Muscle layer of duodenum (tissue), 2 donors: ENCODE measurements around the gene PLEKHH2.
"Not testable (repeated sequence)": the region's sequence is repeated elsewhere in the genome, so short reads cannot be mapped to it uniquely, and the experiment has no call there.

Experiments
- H3K27ac ChIP-seq: one replicate; pipeline ENCODE4 v1.7.0; 2013; ENCODE audit warnings: mild to moderate bottlenecking, low read length
- H3K27me3 ChIP-seq: one replicate; pipeline ENCODE4 v1.7.0; 2013; ENCODE audit warnings: low read depth, mild to moderate bottlenecking, control low read depth, low read length
- H3K36me3 ChIP-seq, 2 donors: one replicate each; pipeline ENCODE4 v1.7.0; 2013; ENCODE audit warnings: low read length in 2 of 2, control low read depth in 1 of 2, mild to moderate bottlenecking in 1 of 2; ENCODE audit not compliant: insufficient read depth in 2 of 2, control insufficient read depth in 1 of 2
- H3K4me1 ChIP-seq, 2 donors: one replicate each; pipeline ENCODE4 v1.7.0; 2013; ENCODE audit warnings: low read length in 2 of 2, mild to moderate bottlenecking in 2 of 2, control low read depth in 1 of 2, moderate library complexity in 1 of 2; ENCODE audit not compliant: insufficient read depth in 2 of 2, control insufficient read depth in 1 of 2
- H3K4me3 ChIP-seq, 2 donors: one replicate each; pipeline ENCODE4 v1.7.0; 2013; ENCODE audit warnings: low read length in 2 of 2, low read depth in 1 of 2, mild to moderate bottlenecking in 1 of 2
- H3K9me3 ChIP-seq, 2 donors: one replicate each; pipeline ENCODE4 v1.7.0; 2013; ENCODE audit warnings: low read length in 2 of 2, control low read depth in 1 of 2, mild to moderate bottlenecking in 1 of 2; ENCODE audit not compliant: control insufficient read depth in 1 of 2
- donor health status: healthy.

Gene PLEKHH2

DNA sequence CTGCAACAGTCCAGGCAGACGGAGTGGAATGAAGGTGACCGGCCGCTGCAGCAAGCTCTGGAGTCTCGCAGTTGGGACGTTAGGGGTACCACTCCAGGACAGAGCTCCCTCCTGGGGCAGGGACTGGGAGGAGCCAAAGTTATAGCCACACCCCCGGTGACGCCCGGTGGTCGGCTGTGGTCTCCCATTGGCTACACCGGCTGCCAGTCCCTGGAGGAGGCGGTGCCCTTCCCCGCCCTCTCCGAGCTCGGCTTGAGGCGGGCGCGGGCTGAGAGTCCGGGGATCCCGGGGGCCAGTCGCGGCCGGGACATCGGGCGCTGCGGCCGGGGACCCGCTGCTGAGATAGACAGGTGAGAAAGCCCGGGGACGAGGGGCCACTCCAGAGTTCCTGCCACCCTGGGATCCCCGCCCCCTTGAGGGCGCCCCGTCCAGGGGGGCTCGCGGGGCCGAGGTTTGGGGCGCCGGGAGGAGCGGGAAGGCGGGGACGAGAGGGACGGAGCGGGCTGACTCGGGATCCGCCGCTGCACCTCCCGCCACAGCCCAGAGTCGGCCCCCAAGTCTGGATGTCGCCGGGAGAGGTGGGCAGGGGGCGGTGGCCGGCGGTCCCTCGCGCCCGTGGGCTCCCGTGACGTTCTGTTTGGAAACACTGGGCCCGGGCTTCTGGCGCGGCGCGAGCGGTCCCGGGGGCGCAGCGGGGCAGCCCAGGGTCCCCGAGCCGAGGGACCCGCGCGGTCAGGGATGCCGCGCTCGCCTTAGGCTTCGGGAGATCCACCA is at the start of gene PLEKHH2:
TSS of gene PLEKHH2 (plus strand) at position 231 of the 774 bp plus-strand sequence. CDS start 7,414 bp downstream, outside the sequence.
- H3K27ac ChIP-seq = peak within 1 kb of the TSS; percentile 36
- peaks cover 0 to 3% of the 10 kb centered on the region in 2 donors for H3K9me3 ChIP-seq
- peaks cover 0 to 10% of the 10 kb centered on the region in 2 donors for H3K4me1 ChIP-seq
- no peaks in the 10 kb centered on the region for H3K36me3 ChIP-seq
- H3K4me3 ChIP-seq = peak within 1 kb of the TSS; percentile 55 to 88
- H3K27me3 ChIP-seq = peaks cover 8% of the 10 kb centered on the region

DNA sequence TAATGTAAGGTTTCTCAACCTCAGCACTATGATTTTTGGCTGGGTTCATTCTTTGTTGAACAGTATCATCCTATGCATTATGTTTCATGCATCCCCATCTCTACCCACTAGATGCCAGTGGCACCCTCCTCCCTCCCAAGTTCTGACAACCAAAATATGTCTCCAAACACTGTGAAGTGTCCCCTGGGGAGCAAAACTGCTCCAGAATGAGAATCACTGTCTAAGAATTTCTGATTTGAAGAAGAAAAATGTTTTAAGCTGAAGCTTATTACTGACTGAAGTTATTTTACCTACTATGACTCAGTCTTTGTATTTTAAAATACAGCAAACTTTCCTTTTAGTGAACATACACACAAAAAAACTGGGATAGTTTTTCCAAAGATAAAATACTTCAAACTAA is 44.6 kb upstream of the PLEKHH2 start:
- Histone ChIP-seq H3K4me1 (peaks cover 0 to 12% of the 10 kb centered on the region in 2 donors), H3K9me3 (no peaks in the 10 kb centered on the region), H3K27me3 (no peaks in the 10 kb centered on the region), H3K4me3 (no peak overlapping the region), H3K27ac (no peak overlapping the region), H3K36me3 (peaks cover 10 to 26% of the 10 kb centered on the region in 2 donors)

- no peaks in the 10 kb centered on the region for H3K9me3 ChIP-seq
- no peak overlapping the region for H3K27ac ChIP-seq
- H3K4me3 ChIP-seq = no peak overlapping the region
- H3K36me3 ChIP-seq = peaks cover 10 to 25% of the 10 kb centered on the region in 2 donors
- no peaks in the 10 kb centered on the region for H3K27me3 ChIP-seq
- H3K4me1 ChIP-seq = peaks cover 0 to 12% of the 10 kb centered on the region in 2 donors
Measured at GRCh38 chr2:43593254-43593653, 43.8 kb upstream of the PLEKHH2 start.

- Histone ChIP-seq H3K27me3 (no peaks in the 10 kb centered on the region), H3K36me3 (peaks cover 4 to 17% of the 10 kb centered on the region in 2 donors), H3K27ac (no peak overlapping the region), H3K9me3 (no peaks in the 10 kb centered on the region), H3K4me1 (peaks cover 0 to 12% of the 10 kb centered on the region in 2 donors), H3K4me3 (peak overlapping the region; percentile 82 to 91)
Measured at GRCh38 chr2:43594875-43595274, 42.2 kb upstream of the PLEKHH2 start.

DNA sequence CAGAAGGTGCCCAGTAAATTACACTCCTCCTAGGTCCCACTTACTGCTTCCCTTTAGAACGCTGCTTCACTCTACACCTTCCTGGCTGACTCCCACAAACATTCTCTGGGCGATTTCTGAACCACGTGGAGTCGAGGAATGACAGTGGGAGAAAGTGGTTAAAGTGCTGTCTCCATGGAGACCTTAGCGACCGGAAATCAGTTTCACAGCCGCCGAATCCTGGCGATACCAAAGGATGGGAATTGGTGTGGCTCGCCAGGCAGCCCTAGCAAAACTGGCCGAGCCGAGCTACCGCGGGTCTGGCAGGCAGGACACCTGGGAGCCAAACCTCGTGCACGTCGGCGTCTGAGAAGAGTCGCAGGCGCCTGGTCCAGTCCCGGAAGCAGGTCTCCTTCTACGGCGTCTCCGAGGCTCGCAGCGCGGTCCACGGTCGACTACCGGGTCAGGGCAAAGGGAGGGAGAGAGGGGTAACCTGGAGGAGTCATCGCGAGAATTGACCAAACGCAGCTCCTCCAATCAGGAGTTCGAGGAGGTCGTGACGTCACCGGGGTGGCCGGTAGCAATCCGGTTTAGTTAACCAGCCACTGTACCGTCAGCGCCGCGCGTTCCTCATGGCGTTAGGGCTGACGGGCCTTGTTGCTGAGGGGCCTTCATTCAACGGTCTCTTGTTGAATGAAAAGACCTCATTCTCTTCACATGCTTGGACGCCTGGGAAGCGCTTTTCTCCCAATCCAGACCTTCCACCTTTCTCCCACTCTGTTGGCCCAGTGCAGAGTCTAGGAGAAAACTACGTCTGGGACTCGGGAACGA is 41.3 kb upstream of the PLEKHH2 start, which contains the start of gene THADA:
TSS of gene THADA (minus strand) at position 436 of the 810 bp plus-strand sequence. CDS start 3,646 bp downstream, outside the sequence.
- H3K4me1 ChIP-seq = peaks cover 0 to 12% of the 10 kb centered on the region in 2 donors
- H3K36me3 ChIP-seq = peaks cover under 1 to 10% of the 10 kb centered on the region in 2 donors
- peak within 1 kb of the TSS; percentile 82 to 91 for H3K4me3 ChIP-seq
- H3K27ac ChIP-seq = peak within 1 kb of the TSS; percentile 99
- no peaks in the 10 kb centered on the region for H3K27me3 ChIP-seq
- no peaks in the 10 kb centered on the region for H3K9me3 ChIP-seq

GRCh38 chr2:43600596-43600995 is 36.5 kb upstream of the PLEKHH2 start:
- not testable (repeated sequence) for H3K27me3 ChIP-seq, H3K4me1 ChIP-seq, H3K9me3 ChIP-seq, H3K36me3 ChIP-seq, H3K27ac ChIP-seq, H3K4me3 ChIP-seq

DNA sequence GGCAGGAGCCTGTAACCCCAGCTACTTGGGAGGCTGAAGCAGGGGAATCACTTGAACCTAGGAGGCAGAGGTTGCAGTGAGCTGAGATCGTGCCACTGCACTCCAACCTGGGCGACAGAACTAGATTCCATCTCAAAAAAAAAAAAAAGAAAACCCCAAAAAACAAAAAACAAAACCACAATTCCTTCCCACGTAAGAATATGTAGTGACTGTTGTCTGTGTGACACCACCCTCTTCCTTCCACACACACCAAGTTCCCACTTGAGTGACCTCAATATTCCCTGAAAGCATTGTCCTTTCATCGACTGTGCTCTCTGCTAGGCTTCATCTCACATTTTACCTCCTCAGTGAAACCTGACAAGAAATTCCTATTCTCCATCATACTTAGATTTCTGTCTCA is 32.4 kb upstream of the PLEKHH2 start:
- no peaks in the 10 kb centered on the region for H3K36me3 ChIP-seq
- H3K27ac ChIP-seq = no peak overlapping the region
- H3K27me3 ChIP-seq = no peaks in the 10 kb centered on the region
- no peak overlapping the region for H3K4me3 ChIP-seq
- H3K4me1 ChIP-seq = peaks cover 0 to 4% of the 10 kb centered on the region in 2 donors
- H3K9me3 ChIP-seq = no peaks in the 10 kb centered on the region

DNA sequence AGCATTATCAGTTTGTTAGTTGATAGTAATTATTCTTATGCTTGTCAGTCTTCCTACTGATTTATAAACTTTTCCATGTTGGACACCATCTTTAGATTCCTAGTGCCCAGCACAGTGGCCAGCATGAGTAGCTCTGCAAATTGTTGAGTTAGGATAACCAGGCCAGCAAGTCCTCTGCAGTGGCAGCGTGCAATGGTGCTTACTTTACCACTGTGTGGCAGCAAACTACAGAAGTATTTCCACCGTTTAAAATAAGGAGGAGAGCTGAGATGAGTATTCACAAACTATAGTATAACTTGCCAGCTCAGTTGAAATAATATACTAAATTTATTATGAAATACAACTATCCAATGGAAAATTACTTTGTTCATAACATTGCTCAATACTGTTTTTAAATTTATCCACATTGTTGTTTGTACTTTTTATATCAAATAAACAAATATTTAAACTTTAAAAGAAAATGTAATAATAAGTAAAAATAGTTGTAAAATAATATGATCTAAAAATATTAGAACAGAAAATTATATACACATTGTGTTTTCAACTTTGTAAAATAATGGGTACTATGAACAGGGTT is 31.9 kb upstream of the PLEKHH2 start:
- H3K4me3 ChIP-seq = no peak overlapping the region
- H3K36me3 ChIP-seq = no peaks in the 10 kb centered on the region
- no peaks in the 10 kb centered on the region for H3K9me3 ChIP-seq
- H3K27me3 ChIP-seq = no peaks in the 10 kb centered on the region
- H3K27ac ChIP-seq = no peak overlapping the region
- peaks cover 0 to 4% of the 10 kb centered on the region in 2 donors for H3K4me1 ChIP-seq

GRCh38 chr2:43605851-43606250 is 31.2 kb upstream of the PLEKHH2 start:
- no peak overlapping the region for H3K4me3 ChIP-seq

DNA sequence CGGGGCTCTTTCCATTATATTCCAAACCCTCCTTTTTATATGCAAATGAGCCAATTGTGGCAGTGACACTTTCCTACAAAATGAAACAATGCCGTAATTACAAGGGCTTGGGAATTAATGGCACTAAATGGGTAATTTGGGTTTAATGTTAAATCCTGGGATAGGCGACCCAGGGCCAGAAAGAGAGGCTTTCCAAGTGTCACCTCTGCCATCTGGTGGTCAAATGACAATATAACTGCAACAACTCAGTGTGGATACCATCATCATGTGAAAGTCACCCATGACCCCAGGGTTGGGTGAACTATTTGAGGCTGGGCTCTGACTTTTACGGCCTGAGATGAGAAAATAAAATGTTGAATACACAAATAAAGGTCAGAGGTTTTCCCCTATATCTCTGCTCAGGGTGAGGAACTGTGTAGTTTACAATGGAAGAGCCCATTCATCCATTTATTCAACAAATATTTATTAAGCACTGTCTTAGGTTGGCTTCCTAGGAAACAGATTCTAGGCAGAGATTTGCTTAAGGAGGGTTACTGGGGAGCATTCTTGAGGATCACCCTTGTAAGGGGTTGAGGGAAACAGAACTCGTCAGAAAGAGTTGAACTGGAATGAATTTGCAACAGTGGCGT is 27.7 kb upstream of the PLEKHH2 start:
- H3K27ac ChIP-seq = no peak overlapping the region
- H3K36me3 ChIP-seq = no peaks in the 10 kb centered on the region
- H3K27me3 ChIP-seq = no peaks in the 10 kb centered on the region
- H3K4me3 ChIP-seq = no peak overlapping the region
- H3K9me3 ChIP-seq = no peaks in the 10 kb centered on the region
- H3K4me1 ChIP-seq = peaks cover 0 to 8% of the 10 kb centered on the region in 2 donors

More at GRCh38 chr2:43605851-43606250, 31.2 kb upstream of the PLEKHH2 start:
- Histone ChIP-seq H3K9me3 (no peaks in the 10 kb centered on the region), H3K27me3 (no peaks in the 10 kb centered on the region), H3K4me1 (peaks cover 0 to 4% of the 10 kb centered on the region in 2 donors), H3K36me3 (no peaks in the 10 kb centered on the region), H3K27ac (no peak overlapping the region)
